Suprapubic skin (tissue), 4 donors: ENCODE measurements around the gene DYRK2. TPM values are rescaled to one million over a fixed set of nuclear protein-coding genes. Genes with fewer than 3 reads are reported as not detected.
"Not testable (repeated sequence)": the region's sequence is repeated elsewhere in the genome, so short reads cannot be mapped to it uniquely, and the experiment has no call there.

ENCODE experiments used
- DNase-seq, 2 donors: peaks; one replicate each; pipeline ENCODE4 v3.0.0-alpha.2; 2019; ENCODE audit warnings: low spot score in 2 of 2
- H3K27ac ChIP-seq: fragments of 200-600 bp; sonication (generic); one replicate; pipeline ENCODE4 v1.5.1; 2019
- H3K27me3 ChIP-seq: fragments of 200-600 bp; sonication (generic); one replicate; pipeline ENCODE4 v1.5.1; 2019
- H3K36me3 ChIP-seq: fragments of 200-600 bp; sonication (generic); one replicate; pipeline ENCODE4 v1.5.1; 2019
- H3K4me1 ChIP-seq: fragments of 200-600 bp; sonication (generic); one replicate; pipeline ENCODE4 v1.5.1; 2019
- H3K4me3 ChIP-seq: fragments of 200-600 bp; sonication (generic); one replicate; pipeline ENCODE4 v1.5.1; 2019; ENCODE audit warnings: mild to moderate bottlenecking
- H3K9me3 ChIP-seq: fragments of 200-600 bp; sonication (generic); one replicate; pipeline ENCODE4 v1.5.1; 2019
- CTCF ChIP-seq, 2 donors: fragments of 200-600 bp in 1 of 2; fragments of 450-650 bp in 1 of 2; sonication (generic) in 1 of 2; IDR thresholded peaks; one replicate each; pipeline ENCODE4 v1.5.1; 2016 to 2019; ENCODE audit warnings: antibody characterized with exemption in 2 of 2, mild to moderate bottlenecking in 1 of 2, moderate library complexity in 1 of 2
- EP300 ChIP-seq: sonication (generic); formaldehyde crosslinking; IDR thresholded peaks from one replicate; pipeline ENCODE4 v1.6.1; 2017; ENCODE audit warnings: antibody characterized with exemption
- POLR2A ChIP-seq, 2 donors: fragments of 450-650 bp; IDR thresholded peaks; one replicate each; pipeline ENCODE4 v1.6.1; 2017; ENCODE audit warnings: antibody characterized with exemption in 2 of 2, mild to moderate bottlenecking in 2 of 2, moderate library complexity in 2 of 2
- POLR2AphosphoS5 ChIP-seq, 3 donors: sonication (generic); formaldehyde crosslinking; IDR thresholded peaks; one replicate each; pipeline ENCODE4 v1.6.1; 2017; ENCODE audit warnings: antibody characterized with exemption in 3 of 3
- WGBS: methylation state at CpG from one replicate; pipeline ENCODE4 v1.1.5; 2018; 5-methylcytosine and 5-hydroxymethylcytosine counted together
- total RNA-seq, 4 donors: library from RNA; depleted of rRNA; stranded (reverse); fragments of >200 nt; gene quantifications; one replicate each; pipeline ENCODE4 v1.1.0, GENCODE V29; 2016

Gene DYRK2
- total RNA-seq, 4 donors from 2014 or later: 10.4 to 22.3 (median 18.7) TPM

GRCh38 chr12:67669217-67669933, 20.8 kb downstream of the DYRK2 start:
- WGBS: 85% methylated on average over 6 of the region's 6 CpGs
- DNase-seq: no peak
- Histone ChIP-seq H3K27ac (no peak overlapping the region), H3K36me3 (no peaks in the 10 kb centered on the region), H3K9me3 (peaks cover 4% of the 10 kb centered on the region), H3K27me3 (no peaks in the 10 kb centered on the region), H3K4me3 (no peak overlapping the region), H3K4me1 (peaks cover 15% of the 10 kb centered on the region)
- no peak for TF ChIP-seq EP300
- no peak for TF ChIP-seq POLR2AphosphoS5 (IDR thresholded peaks at IDR 0.05)
- TF ChIP-seq POLR2A (IDR thresholded peaks at IDR 0.05): no peak
- no peak for TF ChIP-seq CTCF (IDR thresholded peaks at IDR 0.05)

- Histone ChIP-seq H3K27ac (no peak overlapping the region), H3K4me3 (no peak overlapping the region), H3K9me3 (peaks cover 4% of the 10 kb centered on the region), H3K27me3 (no peaks in the 10 kb centered on the region), H3K36me3 (no peaks in the 10 kb centered on the region), H3K4me1 (peaks cover 15% of the 10 kb centered on the region)
- WGBS: 93% methylated on average over 4 of the region's 4 CpGs
- TF ChIP-seq EP300: no peak
- TF ChIP-seq POLR2A (IDR thresholded peaks at IDR 0.05): no peak
- no peak for TF ChIP-seq POLR2AphosphoS5 (IDR thresholded peaks at IDR 0.05)
- no peak for TF ChIP-seq CTCF (IDR thresholded peaks at IDR 0.05)
- DNase-seq: no peak
Measured at GRCh38 chr12:67669934-67670631, 21.5 kb downstream of the DYRK2 start.

- Histone ChIP-seq H3K36me3 (no peaks in the 10 kb centered on the region), H3K27ac (no peak overlapping the region), H3K9me3 (peaks cover 4% of the 10 kb centered on the region), H3K4me1 (peaks cover 14% of the 10 kb centered on the region), H3K4me3 (no peak overlapping the region), H3K27me3 (no peaks in the 10 kb centered on the region)
- TF ChIP-seq CTCF (IDR thresholded peaks at IDR 0.05) (no peak), POLR2AphosphoS5 (IDR thresholded peaks at IDR 0.05) (no peak), EP300 (no peak), POLR2A (IDR thresholded peaks at IDR 0.05) (no peak)
- no peak for DNase-seq
- 86% methylated on average over 2 of the region's 2 CpGs for WGBS
Measured at GRCh38 chr12:67671419-67671818, 22.9 kb downstream of the DYRK2 start.

GRCh38 chr12:67671892-67672291, 23.3 kb downstream of the DYRK2 start:
- 81% methylated on average over 3 of the region's 3 CpGs for WGBS
- H3K9me3 ChIP-seq: peaks cover 4% of the 10 kb centered on the region
- no peak overlapping the region for H3K4me3 ChIP-seq
- no peak overlapping the region for H3K27ac ChIP-seq
- DNase-seq: no peak
- H3K4me1 ChIP-seq: peaks cover 9% of the 10 kb centered on the region
- H3K27me3 ChIP-seq: no peaks in the 10 kb centered on the region
- no peaks in the 10 kb centered on the region for H3K36me3 ChIP-seq
- TF ChIP-seq EP300 (no peak), POLR2AphosphoS5 (IDR thresholded peaks at IDR 0.05) (no peak), CTCF (IDR thresholded peaks at IDR 0.05) (no peak), POLR2A (IDR thresholded peaks at IDR 0.05) (no peak)

GRCh38 chr12:67672507-67672906, 24.0 kb downstream of the DYRK2 start:
- not testable (repeated sequence) for H3K4me1 ChIP-seq, H3K27me3 ChIP-seq, H3K9me3 ChIP-seq, DNase-seq, H3K36me3 ChIP-seq, H3K4me3 ChIP-seq, H3K27ac ChIP-seq
- WGBS: 86% methylated on average over 2 of the region's 2 CpGs

GRCh38 chr12:67673509-67673908, 25.0 kb downstream of the DYRK2 start:
- H3K27me3 ChIP-seq, H3K9me3 ChIP-seq, H3K4me3 ChIP-seq, H3K4me1 ChIP-seq, DNase-seq, H3K27ac ChIP-seq, H3K36me3 ChIP-seq: not testable (repeated sequence)
- 88% methylated on average over 3 of the region's 4 CpGs for WGBS
